ENCODE measurements around the gene XDH.

DNA sequence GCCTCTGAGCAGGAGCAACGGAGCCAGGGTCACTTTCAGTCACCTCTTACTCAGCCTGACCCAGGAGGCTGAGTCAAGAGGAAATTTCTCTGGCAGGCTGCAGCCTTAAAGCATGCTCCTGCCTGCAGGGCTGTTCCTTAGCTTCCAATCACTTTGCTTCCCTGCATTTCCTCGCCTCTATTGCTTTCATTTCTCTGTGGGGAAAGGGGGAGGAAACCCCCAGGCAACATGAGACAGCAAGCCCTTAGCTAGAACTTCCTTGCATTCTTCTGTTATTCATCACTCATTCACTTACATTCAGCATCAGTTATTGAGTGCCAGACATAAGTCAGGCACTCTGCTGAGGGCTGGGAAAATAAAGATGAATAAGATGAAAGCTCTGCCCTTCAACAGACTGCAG, 13.0 kb downstream of the XDH start:
- no peak for TF ChIP-seq CTCF (IDR thresholded peaks at IDR 0.05; ENCODE audit: insufficient read depth, low read length, poor library complexity, severe bottlenecking)
- no peak for TF ChIP-seq EZH2phosphoT487 (conservative IDR thresholded peaks at IDR 0.05; ENCODE audit: low read length)
